Measurements from ENCODE around the gene ADSS1.

GRCh38 chr14:104697317-104697703 is 26.7 kb upstream of the ADSS1 start:
- TF ChIP-seq, protein P1, sequence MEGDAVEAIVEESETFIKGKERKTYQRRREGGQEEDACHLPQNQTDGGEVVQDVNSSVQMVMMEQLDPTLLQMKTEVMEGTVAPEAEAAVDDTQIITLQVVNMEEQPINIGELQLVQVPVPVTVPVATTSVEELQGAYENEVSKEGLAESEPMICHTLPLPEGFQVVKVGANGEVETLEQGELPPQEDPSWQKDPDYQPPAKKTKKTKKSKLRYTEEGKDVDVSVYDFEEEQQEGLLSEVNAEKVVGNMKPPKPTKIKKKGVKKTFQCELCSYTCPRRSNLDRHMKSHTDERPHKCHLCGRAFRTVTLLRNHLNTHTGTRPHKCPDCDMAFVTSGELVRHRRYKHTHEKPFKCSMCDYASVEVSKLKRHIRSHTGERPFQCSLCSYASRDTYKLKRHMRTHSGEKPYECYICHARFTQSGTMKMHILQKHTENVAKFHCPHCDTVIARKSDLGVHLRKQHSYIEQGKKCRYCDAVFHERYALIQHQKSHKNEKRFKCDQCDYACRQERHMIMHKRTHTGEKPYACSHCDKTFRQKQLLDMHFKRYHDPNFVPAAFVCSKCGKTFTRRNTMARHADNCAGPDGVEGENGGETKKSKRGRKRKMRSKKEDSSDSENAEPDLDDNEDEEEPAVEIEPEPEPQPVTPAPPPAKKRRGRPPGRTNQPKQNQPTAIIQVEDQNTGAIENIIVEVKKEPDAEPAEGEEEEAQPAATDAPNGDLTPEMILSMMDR (IDR thresholded peaks at IDR 0.05) = no peak
- no peak for TF ChIP-seq ZFX (IDR thresholded peaks at IDR 0.05; ENCODE audit: borderline replicate concordance)
